HG02970 (cell line): ENCODE measurements around the gene PRXL2C.
"Not testable (repeated sequence)": the region's sequence is repeated elsewhere in the genome, so short reads cannot be mapped to it uniquely, and the experiment has no call there.

ENCODE experiments used
- ATAC-seq: cut with Tn5 transposase; IDR thresholded peaks from one replicate; pipeline ENCODE4 v1.9.1; 2021; ENCODE audit warnings: mild to moderate bottlenecking, moderate library complexity, moderate number of reproducible peaks; ENCODE audit not compliant: unreplicated experiment, low FRiP score

PRXL2C gene

GRCh38 chr9:96651626-96652025, 3.5 kb downstream of the PRXL2C start:
- ATAC-seq, result no peak

- no peak for ATAC-seq
These were observed 5.3 kb downstream of the PRXL2C start for GRCh38 chr9:96649620-96650324.

- ATAC-seq, result no peak
These were observed 8.8 kb downstream of the PRXL2C start for GRCh38 chr9:96646081-96646991.

- ATAC-seq, result no peak
These were observed 11.0 kb downstream of the PRXL2C start for GRCh38 chr9:96644137-96644536.

GRCh38 chr9:96641514-96641913, 13.6 kb downstream of the PRXL2C start:
- ATAC-seq, result no peak

- no peak for ATAC-seq
These were observed 16.3 kb downstream of the PRXL2C start for GRCh38 chr9:96638606-96639364.

GRCh38 chr9:96636368-96636767, 18.7 kb downstream of the PRXL2C start:
- ATAC-seq, result no peak

GRCh38 chr9:96633579-96633978, 21.5 kb downstream of the PRXL2C start:
- ATAC-seq, result not testable (repeated sequence)

- ATAC-seq, result no peak
These were observed 28.2 kb downstream of the PRXL2C start for GRCh38 chr9:96626912-96627311.

- ATAC-seq, result no peak
These were observed 33.5 kb downstream of the PRXL2C start for GRCh38 chr9:96621618-96622017.

- no peak for ATAC-seq
These were observed 34.3 kb downstream of the PRXL2C start for GRCh38 chr9:96620832-96621269.

GRCh38 chr9:96620181-96620514, 35.0 kb downstream of the PRXL2C start:
- ATAC-seq, result no peak

- ATAC-seq, result no peak
These were observed 35.5 kb downstream of the PRXL2C start, which contains the start of gene CDC14B for GRCh38 chr9:96619491-96620180. Gene CDC14B (minus strand): TSS chr9:96619843. CDS start chr9:96619378, 465 bp downstream.

- no peak for ATAC-seq
These were observed 36.0 kb downstream of the PRXL2C start for GRCh38 chr9:96619124-96619465.

- no peak for ATAC-seq
These were observed 36.7 kb downstream of the PRXL2C start for GRCh38 chr9:96618209-96619123.

GRCh38 chr9:96617439-96618185, 37.5 kb downstream of the PRXL2C start:
- ATAC-seq, result no peak

GRCh38 chr9:96616817-96617438, 38.2 kb downstream of the PRXL2C start:
- ATAC-seq, result no peak

- ATAC-seq, result no peak
These were observed 39.7 kb downstream of the PRXL2C start for GRCh38 chr9:96615411-96615810.
